ENCODE measurements around the gene TMEM175. TPM values are rescaled to one million over a fixed set of nuclear protein-coding genes. Genes with fewer than 3 reads are reported as not detected.

TMEM175 gene
- total RNA-seq, 1 experiment from 2014 or later, result 18.8 TPM

- TF ChIP-seq CTCF (IDR thresholded peaks at IDR 0.05; ENCODE audit: unreplicated experiment), result no peak
- H3K27me3 Mint-ChIP-seq (ENCODE audit: unreplicated experiment), result no peaks in the 10 kb centered on the region
- H3K4me1 Mint-ChIP-seq (ENCODE audit: low read depth, unreplicated experiment), result no peaks in the 10 kb centered on the region
- H3K36me3 Mint-ChIP-seq (ENCODE audit: insufficient read depth, unreplicated experiment), result peaks cover 15% of the 10 kb centered on the region
- H3K4me3 Mint-ChIP-seq (ENCODE audit: low read depth, unreplicated experiment), result no peak overlapping the region
- intact Hi-C loops (cut with micrococcal nuclease; ENCODE audit: unreplicated experiment), result no loop called here
- CTCF ChIA-PET, result no interaction called here
- no peaks in the 10 kb centered on the region for H3K9me3 Mint-ChIP-seq (ENCODE audit: low read depth, unreplicated experiment)
- H3K27ac Mint-ChIP-seq (ENCODE audit: unreplicated experiment), result no peak overlapping the region
- no TSS peak for BruUV-seq (replicated peaks)
- DNase-seq, result no peak
These were observed 31.3 kb downstream of the TMEM175 start for GRCh38 chr4:963276-964225.

- H3K9me3 Mint-ChIP-seq (ENCODE audit: low read depth, unreplicated experiment), result no peaks in the 10 kb centered on the region
- H3K27ac Mint-ChIP-seq (ENCODE audit: unreplicated experiment), result no peak overlapping the region
- DNase-seq, result no peak
- H3K4me3 Mint-ChIP-seq (ENCODE audit: low read depth, unreplicated experiment), result no peak overlapping the region
- no peaks in the 10 kb centered on the region for H3K4me1 Mint-ChIP-seq (ENCODE audit: low read depth, unreplicated experiment)
- CTCF ChIA-PET, result no interaction called here
- no peaks in the 10 kb centered on the region for H3K27me3 Mint-ChIP-seq (ENCODE audit: unreplicated experiment)
- intact Hi-C loops (cut with micrococcal nuclease; ENCODE audit: unreplicated experiment), result no loop called here
- H3K36me3 Mint-ChIP-seq (ENCODE audit: insufficient read depth, unreplicated experiment), result peaks cover 14% of the 10 kb centered on the region
- no TSS peak for BruUV-seq (replicated peaks)
- TF ChIP-seq CTCF (IDR thresholded peaks at IDR 0.05; ENCODE audit: unreplicated experiment), result no peak
These were observed 32.2 kb downstream of the TMEM175 start for GRCh38 chr4:964346-965025.

- intact Hi-C loops (cut with micrococcal nuclease; ENCODE audit: unreplicated experiment), result no loop called here
- Mint-ChIP-seq H3K36me3 (ENCODE audit: insufficient read depth, unreplicated experiment) (peaks cover 9% of the 10 kb centered on the region), H3K27ac (ENCODE audit: unreplicated experiment) (no peak overlapping the region), H3K9me3 (ENCODE audit: low read depth, unreplicated experiment) (no peaks in the 10 kb centered on the region), H3K4me1 (ENCODE audit: low read depth, unreplicated experiment) (no peaks in the 10 kb centered on the region), H3K27me3 (ENCODE audit: unreplicated experiment) (no peaks in the 10 kb centered on the region), H3K4me3 (ENCODE audit: low read depth, unreplicated experiment) (no peak overlapping the region)
- no TSS peak for BruUV-seq (replicated peaks)
- CTCF ChIA-PET, result no interaction called here
- no peak for DNase-seq
- no peak for TF ChIP-seq CTCF (IDR thresholded peaks at IDR 0.05; ENCODE audit: unreplicated experiment)
These were observed 32.9 kb downstream of the TMEM175 start for GRCh38 chr4:965048-965765.

- H3K4me3 Mint-ChIP-seq (ENCODE audit: low read depth, unreplicated experiment), result no peak overlapping the region
- DNase-seq, result no peak
- no peaks in the 10 kb centered on the region for H3K9me3 Mint-ChIP-seq (ENCODE audit: low read depth, unreplicated experiment)
- intact Hi-C loops (cut with micrococcal nuclease; ENCODE audit: unreplicated experiment), result no loop called here
- peaks cover 5% of the 10 kb centered on the region for H3K4me1 Mint-ChIP-seq (ENCODE audit: low read depth, unreplicated experiment)
- CTCF ChIA-PET, result no interaction called here
- peaks cover 9% of the 10 kb centered on the region for H3K36me3 Mint-ChIP-seq (ENCODE audit: insufficient read depth, unreplicated experiment)
- TF ChIP-seq CTCF (IDR thresholded peaks at IDR 0.05; ENCODE audit: unreplicated experiment), result no peak
- no TSS peak for BruUV-seq (replicated peaks)
- no peaks in the 10 kb centered on the region for H3K27me3 Mint-ChIP-seq (ENCODE audit: unreplicated experiment)
- no peak overlapping the region for H3K27ac Mint-ChIP-seq (ENCODE audit: unreplicated experiment)
These were observed 33.5 kb downstream of the TMEM175 start for GRCh38 chr4:965766-966134.

All from Calu3 (cell line).